NCI-H1105 treated with DMSO at 0.1 percent for 48 hours (cell line): ENCODE data around the gene TACR1.
A peak's percentile ranks its signal among the peaks of the same experiment; 100 is the strongest.
"Not testable (repeated sequence)": the region's sequence is repeated elsewhere in the genome, so short reads cannot be mapped to it uniquely, and the experiment has no call there.

Experiments used
- DNase-seq: peaks from one replicate; lab custom pipeline; 2025; lab: John Stamatoyannopoulos, UW

The TACR1 gene

DNA sequence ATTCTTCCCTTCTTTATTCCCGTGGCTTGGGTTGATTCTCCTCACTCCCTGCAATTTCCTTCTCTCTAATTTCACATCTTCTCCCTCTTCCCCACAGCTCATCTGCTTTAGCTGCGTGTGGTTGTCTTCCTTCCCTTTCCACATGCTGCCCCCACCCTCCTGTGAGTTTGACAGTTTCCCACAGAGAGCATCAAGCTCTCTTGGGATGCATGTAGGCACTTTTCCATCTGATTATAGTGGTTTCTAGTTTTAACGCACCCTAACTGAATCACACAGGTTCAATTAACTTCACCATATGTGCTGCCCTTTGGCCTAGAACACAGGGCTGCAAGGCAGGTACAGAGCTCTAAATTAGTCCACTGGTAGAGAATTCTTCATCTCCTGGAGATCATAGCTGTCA lies 110.5 kb downstream of the TACR1 start:
- DNase-seq, result no peak

DNA sequence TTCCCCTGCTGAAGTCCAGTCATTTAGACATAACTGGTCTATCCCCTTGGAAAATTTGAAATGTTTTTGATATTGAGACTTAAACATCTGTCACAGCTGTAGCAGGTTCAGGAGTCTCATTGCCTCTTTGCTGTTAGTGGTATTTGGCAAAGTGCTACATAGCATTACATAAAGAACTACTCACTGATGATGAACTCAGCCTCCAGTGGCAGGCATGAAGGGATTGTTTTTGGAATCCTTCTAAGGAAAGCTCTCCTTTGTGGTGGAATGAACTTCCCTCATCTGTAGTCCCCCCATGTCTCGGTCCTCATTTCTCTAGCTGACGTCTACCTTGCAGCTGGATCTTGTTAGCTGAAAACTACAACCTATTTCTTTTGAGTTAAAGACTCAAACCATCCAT lies 111.6 kb downstream of the TACR1 start:
- no peak for DNase-seq

DNA sequence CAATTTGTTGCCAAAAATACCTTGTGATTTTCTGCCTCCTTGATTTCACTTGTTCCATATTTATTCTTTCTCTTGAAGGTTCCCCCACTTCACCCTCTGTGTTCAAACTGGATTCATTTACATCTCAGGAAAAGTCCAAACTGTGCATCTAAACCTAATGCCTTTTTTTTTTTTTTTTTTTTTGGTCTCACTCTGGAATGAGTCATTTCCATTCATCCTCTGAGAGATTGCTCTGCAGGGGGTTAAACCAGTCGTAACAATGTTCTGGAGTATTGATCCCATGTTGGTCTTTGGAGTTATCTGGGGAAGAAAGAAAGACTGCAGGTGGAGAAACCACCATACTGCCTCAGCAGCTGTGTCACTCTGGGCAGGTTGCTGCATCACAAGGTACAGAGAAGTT lies 119.7 kb downstream of the TACR1 start:
- no peak for DNase-seq

DNA sequence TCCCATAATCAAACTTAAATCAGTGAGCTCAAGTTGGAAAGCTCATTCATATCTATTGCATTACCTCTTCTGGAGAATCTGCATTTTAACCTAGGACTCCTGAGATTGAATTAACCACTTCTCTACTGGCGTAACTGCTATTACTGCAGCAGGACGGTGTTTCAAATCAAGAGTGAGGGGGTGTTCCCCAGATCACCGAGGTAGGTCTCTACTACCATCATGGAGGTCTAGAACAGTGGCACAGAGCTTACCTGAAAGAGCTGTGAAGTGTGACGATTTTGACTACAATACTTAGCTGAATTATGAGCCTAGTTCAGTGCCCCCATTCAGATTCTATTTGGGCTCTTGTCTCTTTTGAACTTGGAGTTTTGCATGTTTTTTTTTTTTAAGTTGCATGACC lies 121.4 kb downstream of the TACR1 start:
- DNase-seq, result no peak

DNA sequence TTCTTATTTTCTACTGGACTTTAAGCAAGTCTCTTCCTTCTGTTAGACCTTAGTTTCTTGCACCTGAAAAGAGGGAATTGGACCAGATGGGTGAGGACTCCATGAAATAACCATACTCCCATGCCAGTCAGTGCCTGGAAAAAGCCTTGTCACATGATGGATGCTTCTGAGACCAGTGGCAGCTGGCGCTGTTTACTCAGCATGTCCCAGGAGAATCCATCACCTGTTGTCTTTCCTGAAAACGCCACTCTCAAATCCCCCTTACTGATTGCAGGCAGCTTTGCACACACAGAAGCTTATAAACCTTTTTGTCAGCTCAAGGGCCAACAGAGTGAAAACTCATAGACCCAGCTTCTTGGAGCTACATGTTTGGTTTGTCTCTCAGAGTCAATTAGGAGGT lies 123.2 kb downstream of the TACR1 start:
- peak; percentile 93 for DNase-seq

DNA sequence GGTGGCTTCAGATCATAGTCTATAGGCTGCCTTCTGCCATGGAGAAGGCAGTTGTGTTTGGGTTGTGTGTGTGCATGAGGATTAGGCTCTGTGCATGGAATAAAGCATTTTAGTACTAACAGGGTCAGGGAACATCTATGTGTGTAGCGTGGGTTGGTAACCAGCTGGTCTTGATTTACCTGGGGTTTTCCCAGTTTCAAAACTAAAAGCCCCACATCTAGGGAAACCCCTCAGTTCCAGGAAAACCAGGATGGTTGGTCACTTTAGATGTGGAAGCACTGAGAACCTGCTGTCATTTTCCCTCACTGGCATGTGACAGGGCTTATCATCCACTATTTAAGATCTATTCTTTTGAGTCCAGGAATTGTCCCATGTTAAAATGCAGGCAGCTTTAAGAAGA lies 124.6 kb downstream of the TACR1 start:
- DNase-seq, result no peak

DNA sequence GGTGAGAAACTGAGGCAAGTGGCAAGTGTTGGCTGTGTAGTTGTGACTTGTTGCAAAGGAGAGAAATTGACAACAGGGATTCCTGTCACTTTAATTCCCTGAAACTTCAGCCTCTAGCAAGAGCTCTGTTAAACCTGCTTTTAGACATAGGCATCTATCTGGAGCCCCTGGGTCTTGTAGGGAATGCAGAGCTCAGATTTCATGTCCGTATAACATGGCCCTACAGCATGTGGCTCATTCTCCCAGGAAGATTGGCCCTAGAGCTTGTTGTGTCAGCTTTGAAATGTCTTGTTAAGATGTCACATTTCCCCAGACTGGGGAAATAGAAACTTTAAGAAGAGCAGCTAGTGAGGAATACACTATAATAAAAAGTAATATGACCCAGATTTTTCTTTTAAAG lies 125.1 kb downstream of the TACR1 start:
- no peak for DNase-seq

DNA sequence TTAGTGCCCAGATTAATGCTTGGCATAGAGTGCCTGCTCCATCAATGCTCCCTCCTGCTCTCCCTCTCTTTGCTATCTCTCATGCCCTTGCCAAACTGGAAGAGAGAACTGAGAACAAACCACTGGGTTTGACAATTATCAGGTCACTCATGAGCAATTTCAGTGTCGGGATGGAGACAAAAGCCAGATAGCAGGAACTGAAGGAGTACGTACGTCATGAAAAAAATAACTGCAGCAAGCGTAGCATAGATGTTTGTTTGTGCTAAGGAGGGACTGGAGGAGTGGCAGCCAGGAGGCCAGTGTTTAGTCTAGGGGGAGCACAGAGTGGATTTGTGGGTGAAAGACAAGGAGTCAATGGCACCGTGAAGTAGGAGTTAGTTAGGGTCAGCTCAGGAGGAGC lies 127.6 kb downstream of the TACR1 start:
- no peak for DNase-seq

DNA sequence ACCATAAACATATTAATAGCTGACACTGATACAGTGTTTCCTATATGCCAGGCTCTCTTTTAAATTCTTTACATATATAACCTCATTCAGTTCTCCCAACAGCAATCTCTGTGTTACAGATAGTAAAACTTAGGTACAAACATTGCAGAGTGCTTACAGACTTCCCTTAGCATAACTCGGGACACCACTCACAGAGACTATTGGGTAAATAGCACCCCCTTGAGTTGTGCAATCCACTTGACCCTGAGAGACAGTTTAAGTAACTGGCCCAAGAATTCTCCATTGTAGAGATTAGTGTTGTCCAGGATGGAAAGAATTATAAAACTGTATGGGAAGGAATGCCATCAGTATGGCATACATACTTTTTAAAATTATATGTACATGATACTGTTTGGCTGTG lies 130.8 kb downstream of the TACR1 start:
- DNase-seq, result no peak

DNA sequence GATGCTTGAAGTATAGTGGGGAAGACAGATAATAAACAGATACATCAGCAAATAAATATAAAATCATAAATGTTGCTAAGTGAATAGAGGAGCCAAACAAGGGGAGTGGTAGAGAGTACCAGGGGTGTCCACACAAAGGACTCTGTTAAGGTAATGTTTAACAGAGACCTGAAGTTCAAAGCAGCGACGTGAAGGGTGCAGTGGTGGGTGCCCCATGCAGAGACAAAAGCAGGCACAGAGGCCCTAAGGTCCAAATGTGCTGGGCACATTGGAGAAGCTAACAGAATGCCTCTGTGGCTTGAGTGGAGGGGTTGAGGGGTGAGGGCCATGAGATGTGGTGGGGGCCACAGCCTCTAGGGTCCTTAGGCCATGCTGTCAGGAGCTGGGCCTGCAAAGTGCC lies 131.8 kb downstream of the TACR1 start:
- no peak for DNase-seq

DNA sequence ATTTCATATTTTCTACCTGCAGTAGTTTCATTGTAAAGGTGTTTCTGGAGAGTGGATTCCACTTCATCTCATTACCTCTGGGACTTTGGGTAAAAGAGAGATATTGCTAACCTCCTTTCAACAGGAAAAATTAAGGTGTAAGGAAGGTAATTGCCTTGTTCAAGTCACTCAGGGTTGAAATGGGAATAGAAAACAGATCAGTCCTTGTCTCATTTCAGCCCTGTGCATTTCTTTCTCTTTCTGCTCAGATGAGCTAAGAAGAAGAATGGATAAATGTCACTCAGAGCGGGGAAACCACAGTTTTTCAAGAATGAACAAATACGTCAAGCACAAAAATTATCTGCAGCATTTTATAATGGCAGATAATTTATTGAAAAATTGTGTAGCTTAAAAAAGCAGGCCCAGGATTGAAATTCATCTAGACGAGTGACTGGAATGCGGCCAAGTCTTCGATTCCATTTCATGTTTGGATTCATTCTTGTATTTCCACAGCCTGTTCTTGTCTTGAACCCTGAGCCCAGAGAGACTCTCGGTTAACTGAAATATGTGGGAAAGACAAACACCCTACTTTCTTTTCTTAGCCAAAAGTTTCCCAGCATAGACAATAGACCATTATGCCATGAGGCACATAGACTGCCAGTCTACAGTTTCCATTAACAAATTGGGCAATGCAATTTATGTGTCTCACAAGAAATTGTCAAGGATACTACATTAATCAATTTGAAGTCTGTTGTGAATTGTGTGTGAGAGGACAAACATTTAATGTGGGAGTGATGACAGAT lies 133.0 kb downstream of the TACR1 start:
- no peak for DNase-seq

DNA sequence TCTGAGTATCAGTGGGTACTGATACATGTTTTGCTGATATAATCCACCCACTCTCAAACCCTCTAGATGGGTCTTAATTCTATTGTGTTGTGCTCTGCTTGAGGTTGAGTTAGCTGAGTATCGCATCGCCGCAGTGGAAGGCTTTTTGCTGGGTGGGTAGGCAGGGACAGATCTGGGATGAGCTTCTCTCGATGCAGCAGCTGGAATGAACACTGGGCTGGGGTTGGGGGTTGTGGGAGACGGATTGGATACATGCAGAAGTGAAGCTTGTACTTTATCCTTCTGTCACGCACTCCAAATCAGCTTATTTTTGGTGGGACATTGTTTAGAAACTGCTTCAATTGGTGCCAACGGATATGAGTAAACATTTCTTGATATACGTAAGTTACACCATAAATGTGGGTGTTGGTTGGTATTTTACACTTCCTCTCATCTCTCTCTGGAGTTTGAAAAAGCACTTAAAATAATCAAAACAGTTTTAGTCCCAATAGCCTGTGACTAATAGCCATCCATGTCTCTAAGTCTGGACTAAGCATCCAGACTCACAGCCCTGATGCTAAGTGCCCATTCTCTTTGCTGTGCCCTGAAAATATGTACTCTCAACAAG lies 133.8 kb downstream of the TACR1 start:
- no peak for DNase-seq

DNA sequence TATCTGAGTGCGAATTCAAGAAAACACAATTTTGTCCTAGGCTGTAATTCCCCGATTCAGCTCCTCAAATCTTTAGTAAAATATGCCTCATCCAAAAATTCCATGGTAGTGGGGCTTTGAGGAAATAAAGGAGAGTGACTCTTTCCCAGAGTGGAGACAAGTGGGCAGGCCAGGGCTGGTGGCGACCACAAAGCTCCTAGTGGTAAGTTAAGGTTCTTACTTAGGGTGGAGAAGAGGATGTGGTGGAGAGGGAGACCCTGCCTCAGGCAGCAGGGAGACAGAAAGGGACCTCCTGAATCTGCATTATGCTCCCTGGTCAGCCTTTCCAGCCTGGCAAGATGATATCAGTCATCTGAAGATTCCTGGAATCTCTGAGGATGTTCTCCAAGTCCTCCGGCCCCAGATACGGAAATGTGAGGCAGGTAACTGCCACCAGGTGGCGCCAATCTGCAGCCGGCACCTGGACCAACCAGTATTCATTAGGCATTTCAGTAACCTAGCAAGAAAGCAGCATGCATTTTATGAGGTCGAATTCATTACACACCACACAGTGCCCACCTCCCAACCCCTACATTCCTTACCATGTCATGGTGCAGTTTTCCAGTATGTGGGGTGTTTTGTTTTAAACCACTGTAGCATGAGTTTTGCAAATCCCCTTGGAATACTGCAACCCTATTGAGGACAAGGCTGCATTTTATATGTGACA lies 134.5 kb downstream of the TACR1 start:
- DNase-seq, result peak; percentile 5

DNA sequence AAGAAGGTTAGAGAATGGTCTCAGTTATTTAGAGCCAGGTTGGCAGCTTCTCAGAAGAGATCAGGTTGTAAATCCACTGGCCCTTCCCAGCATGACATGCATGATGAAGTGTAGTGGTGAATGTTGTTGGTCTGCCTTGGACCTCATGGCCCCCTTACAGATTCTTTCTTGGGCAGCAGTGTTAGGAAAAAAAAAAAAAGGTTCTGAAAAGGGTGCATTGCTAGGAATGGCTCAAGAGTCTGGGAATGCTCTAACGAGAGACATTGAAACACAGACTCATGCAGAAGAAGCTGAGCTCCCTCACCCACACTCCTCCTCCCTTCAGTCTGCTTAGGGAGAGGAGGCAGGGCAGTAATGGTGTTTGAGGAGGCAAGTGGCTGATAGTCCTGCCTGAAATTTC lies 135.4 kb downstream of the TACR1 start:
- no peak for DNase-seq

DNA sequence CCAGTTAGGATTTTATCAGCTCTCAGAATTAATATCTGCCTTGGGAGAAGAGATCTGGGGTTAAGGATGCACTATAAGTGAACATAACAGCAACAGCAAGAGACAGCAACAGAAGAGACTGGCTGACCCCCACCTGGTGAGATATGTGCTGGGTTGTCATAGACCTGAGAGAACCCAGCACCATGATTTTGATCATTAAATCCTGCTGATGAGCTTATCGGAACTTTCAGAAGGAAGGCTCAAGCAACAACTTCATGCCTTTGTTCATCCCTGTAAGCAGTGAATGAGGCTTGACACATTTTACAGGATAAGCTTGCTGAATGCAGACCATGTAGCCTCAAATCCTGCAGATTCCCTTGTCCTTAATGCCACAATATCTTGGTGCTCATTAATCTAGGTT lies 140.9 kb downstream of the TACR1 start:
- no peak for DNase-seq

DNA sequence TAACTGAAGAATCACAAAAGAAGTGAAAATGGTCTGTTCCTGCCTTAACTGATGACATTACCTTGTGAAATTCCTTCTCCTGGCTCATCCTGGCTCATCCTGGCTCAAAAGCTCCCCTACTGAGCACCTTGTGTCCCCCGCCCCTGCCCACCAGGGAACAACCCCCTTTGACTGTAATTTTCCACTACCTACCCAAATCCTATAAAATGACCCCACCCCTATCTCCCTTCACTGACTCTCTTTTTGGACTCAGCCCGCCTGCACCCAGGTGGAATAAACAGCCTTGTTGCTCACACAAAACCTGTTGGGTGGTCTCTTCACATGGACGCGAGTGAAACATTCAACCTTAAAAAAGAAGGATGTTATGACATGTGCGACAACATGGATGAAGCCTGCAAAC lies 142.2 kb downstream of the TACR1 start:
- DNase-seq, result not testable (repeated sequence)

DNA sequence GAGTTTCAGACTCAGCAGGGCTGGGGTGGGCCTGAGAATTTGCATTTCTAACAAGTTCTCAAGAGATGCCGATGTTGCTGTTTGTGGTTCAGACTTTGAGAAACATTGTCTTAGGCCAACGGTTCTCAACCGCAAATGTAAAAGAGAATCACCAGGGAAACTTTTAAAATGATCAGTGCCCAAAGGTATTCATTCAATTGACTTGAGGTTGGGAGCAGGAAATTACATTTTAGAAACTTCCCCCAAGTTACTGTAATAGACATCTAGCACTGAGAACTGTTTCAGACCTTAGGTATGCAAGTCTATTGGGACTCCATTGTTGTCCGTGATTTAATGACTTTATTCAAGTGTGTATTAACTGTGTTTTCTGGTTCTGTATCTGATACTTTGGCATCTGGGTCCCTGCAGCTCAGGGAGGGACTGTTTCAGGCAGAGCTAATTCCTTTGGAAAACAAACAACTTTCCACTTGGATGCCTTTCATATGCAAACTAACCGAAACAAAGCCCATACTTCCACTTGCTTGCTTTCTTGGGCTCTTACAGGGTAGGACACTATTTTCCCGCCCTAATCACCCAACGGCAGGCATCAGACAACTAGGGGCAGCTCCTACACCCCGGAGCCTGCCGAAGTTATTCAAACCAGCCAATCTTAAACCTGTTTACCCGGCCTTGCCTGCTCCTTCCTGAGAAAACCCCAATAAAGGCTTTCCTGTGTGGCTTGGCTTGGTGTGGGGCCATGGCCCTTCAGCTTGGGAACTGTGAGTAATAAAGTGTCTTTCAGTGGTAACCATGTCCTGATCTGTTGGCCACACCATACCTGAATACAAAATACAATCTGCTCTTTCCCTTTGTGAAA lies 143.3 kb downstream of the TACR1 start:
- no peak for DNase-seq

DNA sequence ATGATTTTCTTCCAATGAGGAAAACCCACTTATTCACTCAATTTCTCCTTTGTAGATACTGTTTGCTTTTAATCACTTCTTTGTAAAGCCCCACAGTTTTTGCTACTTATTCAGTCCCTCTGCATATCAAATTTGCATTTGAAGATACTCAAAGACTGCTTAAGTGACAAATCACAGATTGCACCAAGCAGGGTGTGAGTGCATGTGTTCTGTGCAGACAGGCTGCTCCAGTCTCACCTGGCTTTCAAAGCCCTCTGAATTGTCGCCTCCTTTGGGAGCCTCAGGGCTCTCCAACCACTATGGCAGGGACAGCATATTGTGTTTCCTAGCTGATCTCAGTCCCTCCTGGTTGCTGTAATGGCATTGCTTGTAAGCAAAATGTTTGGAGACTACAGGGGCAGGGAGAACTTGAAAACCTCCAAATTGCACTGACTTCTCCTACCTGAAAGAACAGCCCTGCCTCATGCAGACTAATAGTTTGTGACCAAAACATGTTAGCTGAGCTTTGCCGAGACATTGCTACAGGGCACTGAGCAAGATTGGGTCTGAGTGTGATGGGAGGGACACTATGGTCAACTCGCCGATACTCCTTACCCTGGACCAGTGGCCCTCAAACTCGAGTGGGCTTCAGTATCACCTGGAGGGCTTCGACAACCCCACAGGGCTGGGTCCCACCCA lies 144.0 kb downstream of the TACR1 start:
- no peak for DNase-seq

DNA sequence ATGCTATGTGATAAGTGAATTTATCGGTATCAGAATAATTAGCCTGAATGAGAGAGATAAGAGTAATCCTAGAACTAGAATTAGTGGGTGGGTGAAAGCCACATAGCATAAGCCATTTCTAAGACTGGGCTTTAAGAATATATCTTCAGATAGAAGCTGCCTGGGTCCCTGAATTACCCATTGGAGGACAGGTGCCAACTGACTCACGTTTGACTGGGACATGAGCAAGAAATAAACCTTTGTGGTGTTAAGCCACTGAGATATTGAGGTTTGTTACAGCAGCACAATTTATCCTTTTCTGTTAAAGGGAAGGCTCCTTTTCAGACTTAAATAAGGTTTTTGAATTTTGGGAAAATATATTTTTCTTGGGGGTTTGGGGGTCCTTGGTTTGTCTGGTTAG lies 145.0 kb downstream of the TACR1 start:
- DNase-seq, result no peak

DNA sequence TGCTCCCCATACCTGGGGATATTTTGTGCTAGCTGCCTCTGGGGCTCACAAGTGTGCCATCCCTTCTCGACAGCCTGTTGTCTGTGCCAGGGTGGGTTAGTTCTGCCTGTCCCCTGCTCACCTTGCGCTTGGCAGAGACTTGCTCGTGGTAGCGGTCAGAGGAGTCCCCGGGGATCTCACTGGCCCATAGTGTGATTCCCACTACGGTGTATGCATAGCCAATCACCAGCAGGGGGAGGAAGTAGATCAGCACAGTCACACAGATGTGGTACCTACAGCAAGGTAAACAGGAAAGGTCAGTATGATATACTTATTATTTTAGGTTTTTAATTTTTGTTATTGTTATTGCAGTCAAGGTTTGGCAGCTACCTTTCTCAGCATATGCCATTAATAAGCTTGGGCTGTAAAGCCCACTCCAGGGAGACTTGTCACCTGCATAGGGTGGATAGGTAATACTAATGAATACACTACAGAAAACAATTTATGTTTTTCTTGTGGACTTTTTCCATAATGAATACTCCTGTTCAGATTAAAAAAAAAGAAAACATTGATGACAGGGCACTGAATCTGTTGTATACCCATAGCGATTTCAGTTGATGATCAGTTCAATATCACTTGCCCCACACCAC lies 145.7 kb downstream of the TACR1 start:
- DNase-seq, result peak; percentile 38

DNA sequence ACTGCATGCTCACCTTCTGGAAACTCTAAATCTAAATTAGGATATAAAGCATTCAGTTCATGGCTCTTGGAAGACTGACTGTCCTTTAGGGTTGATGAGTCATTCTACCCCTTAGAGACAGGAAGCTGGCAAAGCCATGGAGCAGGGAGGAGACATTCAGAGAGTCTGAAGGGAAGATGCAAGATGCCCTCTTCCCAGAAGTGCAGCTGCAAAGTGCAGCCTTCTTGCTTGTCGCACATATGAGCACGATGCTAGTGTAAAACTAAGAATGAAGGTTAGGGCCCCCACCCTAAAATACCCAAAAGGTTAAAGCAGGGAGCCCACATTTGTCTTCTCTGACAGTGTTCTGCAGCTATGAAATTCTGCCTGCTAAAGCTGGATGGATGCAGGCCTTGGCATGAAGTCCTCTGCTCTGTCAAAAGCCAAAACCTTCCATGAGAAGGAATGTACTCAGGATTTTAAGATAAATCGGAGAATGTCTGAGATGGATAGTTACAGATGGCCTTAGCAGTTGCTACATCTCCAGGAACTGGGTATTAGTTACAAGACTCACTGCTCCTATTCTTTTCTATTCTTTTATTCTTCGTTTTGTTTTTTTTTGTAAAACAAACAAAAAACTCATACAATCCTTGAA lies 151.2 kb downstream of the TACR1 start:
- no peak for DNase-seq
